GM21367 (cell line): ENCODE results near the gene ABCA4.

Source experiments
- ATAC-seq: cut with Tn5 transposase; IDR thresholded peaks from one replicate; pipeline ENCODE4 v1.9.1; 2021; ENCODE audit not compliant: unreplicated experiment

ABCA4 gene

GRCh38 chr1:94084547-94084946 is 36.4 kb downstream of the ABCA4 start:
- ATAC-seq: no peak

DNA sequence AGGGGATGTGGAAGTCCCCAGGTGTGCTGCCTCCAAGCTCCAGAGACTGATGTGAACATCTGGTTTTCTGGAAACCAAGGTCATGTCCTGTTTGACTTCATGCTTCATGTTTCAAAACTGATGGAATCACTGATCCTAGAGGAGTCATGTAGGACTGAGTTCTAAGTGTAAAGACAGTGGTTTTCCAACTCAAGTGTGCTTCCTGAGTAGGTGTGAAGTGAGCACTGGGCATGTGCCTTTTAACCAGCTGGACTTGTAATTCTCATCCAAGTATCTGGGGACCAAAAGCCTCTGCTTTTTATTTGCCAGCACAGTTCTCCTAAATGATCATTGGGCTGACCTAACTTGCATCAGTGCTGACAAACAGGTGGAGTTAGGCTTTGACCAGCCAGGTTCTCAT is 36.9 kb downstream of the ABCA4 start:
- no peak for ATAC-seq

DNA sequence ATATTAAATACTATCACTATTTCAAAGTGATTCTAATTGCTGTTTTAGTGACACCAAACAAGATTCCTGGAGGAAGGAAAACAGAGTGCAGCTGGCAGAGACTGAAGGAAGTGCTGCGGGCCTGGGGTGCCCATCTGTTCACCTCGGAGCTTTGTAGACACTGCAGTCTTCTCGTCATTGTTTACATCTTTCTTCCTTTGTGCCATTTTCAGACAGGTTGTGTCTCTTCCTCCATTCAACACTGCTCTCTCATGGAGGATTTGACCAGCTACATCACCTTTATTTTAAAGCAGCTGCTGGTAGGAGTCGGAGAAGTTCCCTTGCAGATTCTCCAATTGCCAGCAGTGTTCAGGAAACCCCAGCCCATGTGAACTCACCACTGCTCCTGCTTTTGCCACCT is 37.3 kb downstream of the ABCA4 start:
- ATAC-seq: no peak

GRCh38 chr1:94081566-94082344 is 39.2 kb downstream of the ABCA4 start:
- no peak for ATAC-seq

- no peak for ATAC-seq
Measured at GRCh38 chr1:94079989-94080388, 41.0 kb downstream of the ABCA4 start.

DNA sequence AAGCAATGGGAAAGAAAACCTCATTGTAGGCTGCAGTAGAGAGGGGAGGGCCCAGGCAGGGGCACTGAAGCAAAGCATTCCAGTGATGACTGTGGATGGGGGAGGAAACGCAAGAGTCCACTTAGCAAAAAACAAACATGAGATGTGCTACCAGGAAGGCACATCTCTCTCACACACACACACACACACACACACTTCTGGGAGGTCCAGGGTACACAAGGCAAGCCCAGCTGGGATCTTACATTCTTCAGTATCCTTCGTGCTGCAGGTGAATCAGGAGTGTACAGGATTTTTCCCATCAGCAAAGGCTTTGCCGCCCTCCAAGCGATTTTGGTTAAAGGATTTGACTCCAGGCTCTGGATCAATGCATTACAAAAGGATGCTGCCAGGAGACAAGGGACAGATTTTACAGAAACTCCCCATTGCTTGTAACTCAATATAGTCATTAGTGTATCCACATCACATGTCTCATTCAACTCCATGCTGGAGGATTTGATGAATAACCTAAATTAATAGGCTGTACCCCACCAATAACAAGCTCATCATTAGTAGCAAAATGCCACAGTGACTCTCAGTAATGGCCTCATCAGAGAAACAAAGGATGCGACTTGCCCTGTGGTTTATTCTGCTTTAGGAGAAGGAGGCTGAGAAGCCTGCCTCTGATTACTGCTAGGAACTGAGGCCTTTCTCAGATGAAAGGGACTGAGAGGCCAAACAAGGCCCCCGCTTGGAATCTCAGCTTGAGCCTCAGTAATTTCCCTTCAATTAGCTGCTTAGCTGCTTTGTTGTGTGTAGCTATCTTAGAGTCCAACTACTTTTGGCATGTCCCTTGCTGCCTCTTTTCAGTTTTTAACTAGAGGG is 41.6 kb downstream of the ABCA4 start:
- ATAC-seq: no peak

- ATAC-seq: no peak
Measured at GRCh38 chr1:94072840-94073522, 48.0 kb downstream of the ABCA4 start.

GRCh38 chr1:94071976-94072375 is 49.0 kb downstream of the ABCA4 start:
- no peak for ATAC-seq

DNA sequence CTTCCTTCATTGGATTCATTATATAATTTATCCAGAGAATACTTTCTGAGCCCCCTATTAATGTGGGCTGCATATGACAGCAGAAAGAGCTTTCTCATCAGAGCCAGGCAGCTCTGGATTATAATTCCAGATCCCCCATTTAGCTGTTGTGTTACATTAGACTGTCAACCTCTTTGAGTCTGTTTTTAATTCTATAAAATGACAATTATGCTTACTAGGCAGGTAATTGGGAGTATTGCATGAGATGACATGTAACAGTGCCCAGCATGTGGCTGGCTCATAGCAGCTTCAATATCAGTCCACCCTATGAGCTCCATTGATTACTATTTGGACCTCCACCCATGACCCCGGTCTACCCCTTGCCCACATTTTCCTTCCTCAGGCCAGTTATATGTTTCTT is 49.6 kb downstream of the ABCA4 start:
- no peak for ATAC-seq

DNA sequence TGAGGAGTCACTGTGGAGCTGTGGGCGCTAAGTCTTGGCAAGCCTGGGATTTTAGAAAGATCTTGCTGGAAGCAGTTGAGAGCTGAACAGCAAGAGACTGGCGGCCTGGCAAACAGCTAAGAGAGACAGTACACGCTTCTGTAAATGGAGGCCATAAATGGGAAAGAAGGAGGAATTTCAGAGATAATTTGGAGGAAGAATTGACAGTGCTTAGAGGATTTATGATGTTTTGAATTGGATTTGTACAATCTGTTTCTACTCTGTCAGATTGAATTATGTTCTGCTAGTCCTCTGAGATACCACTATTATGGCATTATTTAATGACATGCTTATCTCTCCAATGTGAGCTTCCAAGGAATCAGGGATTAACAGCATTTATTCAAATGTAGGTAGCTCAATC is 50.1 kb downstream of the ABCA4 start:
- ATAC-seq: no peak

GRCh38 chr1:94069919-94070285 is 51.0 kb downstream of the ABCA4 start:
- ATAC-seq: no peak

- no peak for ATAC-seq
Measured at GRCh38 chr1:94068999-94069918, 51.7 kb downstream of the ABCA4 start.

DNA sequence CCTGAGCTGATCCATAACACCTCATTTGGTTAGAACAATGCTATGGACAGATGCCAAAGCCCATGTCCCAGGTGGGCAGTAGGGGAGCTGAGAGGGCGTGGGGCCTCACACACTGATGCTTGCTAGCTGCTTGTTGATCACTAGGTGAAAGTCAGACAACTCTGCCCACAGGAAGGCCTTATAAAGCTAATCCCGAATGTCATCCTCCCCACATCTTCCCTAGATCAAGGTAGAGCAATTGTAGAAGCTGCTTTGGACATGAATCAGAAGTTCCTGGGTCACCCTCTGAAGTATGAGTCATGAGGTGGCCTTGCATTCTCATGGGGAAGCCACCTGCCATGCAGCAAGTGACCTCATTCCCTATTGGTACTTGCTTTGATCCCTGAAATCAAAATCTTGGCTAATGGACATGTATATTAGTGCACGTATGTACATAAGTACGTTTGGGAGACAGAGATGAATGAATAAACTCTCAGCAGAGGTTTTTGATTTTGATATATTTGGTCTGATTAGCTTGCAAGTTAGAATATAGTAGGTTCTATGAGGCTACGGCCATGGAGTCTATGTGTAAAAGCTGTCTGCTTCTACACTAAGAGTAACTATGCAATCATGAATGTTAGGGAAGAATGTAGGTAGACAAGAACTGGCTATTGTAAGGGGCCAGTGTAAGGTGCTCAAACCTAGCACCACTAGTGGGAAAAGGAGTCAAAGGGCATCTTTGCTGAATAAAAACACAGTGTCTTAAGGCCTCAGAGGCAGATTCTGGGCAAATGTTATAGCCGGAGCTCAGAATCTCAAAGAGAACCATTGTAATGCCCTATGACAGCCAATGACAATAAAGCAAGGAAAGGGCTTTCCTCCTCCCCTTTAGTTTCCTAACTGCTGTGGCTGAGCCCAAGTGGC is 52.6 kb downstream of the ABCA4 start:
- no peak for ATAC-seq

GRCh38 chr1:94067196-94067595 is 53.8 kb downstream of the ABCA4 start:
- ATAC-seq: no peak

- ATAC-seq: no peak
Measured at GRCh38 chr1:94063379-94063778, 57.6 kb downstream of the ABCA4 start.

DNA sequence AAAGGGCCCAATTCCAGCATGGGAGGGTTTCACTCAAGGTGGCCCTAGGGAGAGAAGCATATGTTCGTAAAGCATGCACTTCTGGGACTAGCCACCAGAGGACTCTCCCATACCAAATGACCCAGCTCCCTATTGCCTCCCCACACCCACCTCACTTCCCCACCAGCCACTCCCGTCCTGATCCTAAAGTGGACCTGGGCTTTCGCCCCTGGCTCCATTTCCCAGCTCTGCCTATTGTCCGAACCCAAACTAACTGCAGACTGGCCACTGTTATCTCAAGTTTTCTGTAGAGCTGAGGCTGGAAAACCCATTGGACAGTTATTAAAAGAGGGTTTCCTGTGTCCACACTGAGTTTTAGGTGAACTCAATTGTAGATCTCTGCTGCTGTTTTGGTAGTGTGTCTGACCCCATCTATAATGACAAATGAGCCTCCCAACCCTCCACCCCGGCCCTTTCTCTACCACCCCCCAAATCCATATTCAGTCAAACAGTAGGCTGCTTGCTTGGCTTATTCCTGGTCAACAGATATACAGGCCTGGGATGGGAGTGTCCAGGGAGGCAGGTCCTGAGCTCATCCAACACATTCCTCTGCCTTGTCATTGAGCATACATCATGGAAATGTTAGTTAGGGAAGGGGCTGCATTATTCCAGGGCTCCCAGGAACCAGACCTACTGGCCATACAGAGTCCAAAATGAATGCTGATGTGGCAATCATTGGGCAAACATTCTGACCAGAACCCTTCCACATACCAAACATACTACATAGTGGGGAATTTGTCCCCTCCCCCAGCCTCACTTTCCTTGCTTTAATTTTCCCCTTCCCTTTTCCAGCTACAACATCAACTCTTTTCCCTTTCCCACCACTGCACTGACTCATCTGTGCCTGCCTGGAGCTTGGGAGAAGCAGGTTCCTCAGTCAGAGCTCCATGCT is 59.2 kb downstream of the ABCA4 start:
- ATAC-seq: peak; percentile 79

- ATAC-seq: no peak
Measured at GRCh38 chr1:94060720-94061119, 60.2 kb downstream of the ABCA4 start.

- ATAC-seq: no peak
Measured at GRCh38 chr1:94058766-94059165, 62.2 kb downstream of the ABCA4 start.

DNA sequence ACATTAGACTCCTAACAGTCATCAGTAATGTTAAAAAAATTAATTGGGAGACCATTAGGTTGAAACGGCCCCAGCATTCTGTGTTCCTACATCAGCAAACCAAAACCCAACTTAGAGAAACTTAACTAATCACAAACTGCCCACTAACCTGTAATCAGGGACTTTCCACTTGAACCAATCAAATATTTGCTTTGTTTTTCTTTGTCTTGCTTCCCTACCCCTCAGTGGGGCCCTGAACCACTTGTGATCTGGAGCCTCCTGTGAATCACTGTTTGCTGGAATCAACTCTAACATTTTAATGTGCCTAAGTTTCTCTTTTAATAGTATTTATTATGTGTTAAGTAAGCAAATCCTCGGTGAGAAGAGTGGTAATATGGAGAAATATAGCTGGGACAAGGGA is 64.0 kb downstream of the ABCA4 start:
- ATAC-seq: no peak
